Upper lobe of right lung (tissue), 1 donor: ENCODE results near the gene LYPD4. TPM values are rescaled to one million over a fixed set of nuclear protein-coding genes. Genes with fewer than 3 reads are reported as not detected.

ENCODE experiments used
- ATAC-seq: fragments of 200-7000 bp; cut with Tn5 transposase; one replicate; pipeline ENCODE4 v1.9.1; 2020; ENCODE audit warnings: mild to moderate bottlenecking, moderate library complexity
- DNase-seq: peaks from one replicate; pipeline ENCODE4 v3.0.0-alpha.2; 2020
- H3K27ac ChIP-seq: fragments of 200-600 bp; one replicate; pipeline ENCODE4 v1.8.0; 2022
- H3K27me3 ChIP-seq: fragments of 200-600 bp; one replicate; pipeline ENCODE4 v1.8.0; 2022; ENCODE audit warnings: mild to moderate bottlenecking
- H3K36me3 ChIP-seq: fragments of 200-600 bp; one replicate; pipeline ENCODE4 v1.8.0; 2022
- H3K4me1 ChIP-seq: fragments of 200-600 bp; one replicate; pipeline ENCODE4 v1.8.0; 2022
- H3K4me3 ChIP-seq: fragments of 200-600 bp; one replicate; pipeline ENCODE4 v1.8.0; 2022; ENCODE audit warnings: mild to moderate bottlenecking
- H3K9me3 ChIP-seq: fragments of 200-600 bp; one replicate; pipeline ENCODE4 v1.8.0; 2022
- CTCF ChIP-seq: fragments of 200-600 bp; IDR thresholded peaks from one replicate; pipeline ENCODE4 v1.8.0; 2022; ENCODE audit warnings: antibody characterized with exemption
- intact Hi-C: fragments of 100-400 bp; cut with DNase I; formaldehyde crosslinking; loops from one replicate; pipeline ENCODE4 v1.11.0; 2022
- total RNA-seq: library from RNA; stranded (reverse); fragmentation: NEBNext Ultra II Directional; extraction: Animal tissue kit (Norgen Biotek cat#: 25700); gene quantifications from one replicate; pipeline ENCODE4 v1.2.1, GENCODE V29; 2021
- donor health status: DM: no; HTN: yes; CAD: no; lungs with severe emphysema.

Gene LYPD4
- total RNA-seq, 1 donor from 2014 or later = not detected

- H3K9me3 ChIP-seq = no peaks in the 10 kb centered on the region
- no peaks in the 10 kb centered on the region for H3K27me3 ChIP-seq
- peak overlapping the region; percentile 92 for H3K27ac ChIP-seq
- DNase-seq (no peak), ATAC-seq (no peak)
- H3K4me3 ChIP-seq = peak overlapping the region; percentile 92
- intact Hi-C loops = loop anchor here (10.0 kb wide), 1 partner anchor 74 kb away; no protein-coding TSS in a partner anchor
- peaks cover 41% of the 10 kb centered on the region for H3K4me1 ChIP-seq
- no peak for TF ChIP-seq CTCF
- H3K36me3 ChIP-seq = peaks cover 52% of the 10 kb centered on the region
Measured at GRCh38 chr19:41861116-41861768, 16.8 kb upstream of the LYPD4 start.

- peak overlapping the region; percentile 92 for H3K27ac ChIP-seq
- TF ChIP-seq CTCF = no peak
- ATAC-seq (no peak), DNase-seq (no peak)
- no peaks in the 10 kb centered on the region for H3K27me3 ChIP-seq
- H3K9me3 ChIP-seq = no peaks in the 10 kb centered on the region
- H3K4me3 ChIP-seq = peak overlapping the region; percentile 92
- intact Hi-C loops = loop anchor here (10.0 kb wide), 1 partner anchor 74 kb away; no protein-coding TSS in a partner anchor
- peaks cover 45% of the 10 kb centered on the region for H3K36me3 ChIP-seq
- H3K4me1 ChIP-seq = peaks cover 41% of the 10 kb centered on the region
Measured at GRCh38 chr19:41860419-41861115, 16.1 kb upstream of the LYPD4 start.

- ATAC-seq = peak; percentile 93
- no peaks in the 10 kb centered on the region for H3K9me3 ChIP-seq
- H3K4me3 ChIP-seq = peak within 1 kb of the TSS; percentile 92
- peak; percentile 99 for DNase-seq
- no peaks in the 10 kb centered on the region for H3K27me3 ChIP-seq
- H3K36me3 ChIP-seq = peaks cover 38% of the 10 kb centered on the region
- intact Hi-C loops = loop anchor here (10.0 kb wide), 1 partner anchor 75 kb away; no protein-coding TSS in a partner anchor
- TF ChIP-seq CTCF = peak; percentile 67
- peak within 1 kb of the TSS; percentile 92 for H3K27ac ChIP-seq
- H3K4me1 ChIP-seq = peaks cover 37% of the 10 kb centered on the region
Measured at GRCh38 chr19:41859618-41860418, 15.3 kb upstream of the LYPD4 start, which contains the start of gene RPS19. TSS of gene RPS19 (plus strand) at chr19:41860255. CDS start at chr19:41860775, 520 bp downstream.

GRCh38 chr19:41859213-41859617 lies 14.7 kb upstream of the LYPD4 start:
- Histone ChIP-seq H3K36me3 (peaks cover 32% of the 10 kb centered on the region), H3K9me3 (no peaks in the 10 kb centered on the region), H3K27me3 (no peaks in the 10 kb centered on the region), H3K27ac (peak overlapping the region; percentile 44), H3K4me3 (peak overlapping the region; percentile 92), H3K4me1 (peaks cover 36% of the 10 kb centered on the region)
- ATAC-seq (no peak), DNase-seq (no peak)
- intact Hi-C loops = no loop called here
- TF ChIP-seq CTCF = no peak

GRCh38 chr19:41853768-41854167 lies 9.3 kb upstream of the LYPD4 start:
- DNase-seq (no peak), ATAC-seq (no peak)
- TF ChIP-seq CTCF = no peak
- Histone ChIP-seq H3K4me1 (no peaks in the 10 kb centered on the region), H3K4me3 (no peak overlapping the region), H3K9me3 (no peaks in the 10 kb centered on the region), H3K36me3 (no peaks in the 10 kb centered on the region), H3K27ac (no peak overlapping the region), H3K27me3 (peaks cover 15% of the 10 kb centered on the region)
- intact Hi-C loops = no loop called here
